Measurements from ENCODE around the gene KLK1. TPM values are rescaled to one million over a fixed set of nuclear protein-coding genes. Genes with fewer than 3 reads are reported as not detected.

The KLK1 gene
- not detected for total RNA-seq

- DNase-seq = no peak
These were observed at the start of gene KLK1 for GRCh38 chr19:50823389-50824042. TSS of gene KLK1 (minus strand) at chr19:50823787. CDS start at chr19:50823748, 39 bp downstream.

- DNase-seq = no peak
These were observed 49.5 kb upstream of the KLK1 start, which contains the start of gene KLK2 for GRCh38 chr19:50873056-50873455. TSS of gene KLK2 (plus strand) at chr19:50873439. CDS start at chr19:50873474, 35 bp downstream.

DNA sequence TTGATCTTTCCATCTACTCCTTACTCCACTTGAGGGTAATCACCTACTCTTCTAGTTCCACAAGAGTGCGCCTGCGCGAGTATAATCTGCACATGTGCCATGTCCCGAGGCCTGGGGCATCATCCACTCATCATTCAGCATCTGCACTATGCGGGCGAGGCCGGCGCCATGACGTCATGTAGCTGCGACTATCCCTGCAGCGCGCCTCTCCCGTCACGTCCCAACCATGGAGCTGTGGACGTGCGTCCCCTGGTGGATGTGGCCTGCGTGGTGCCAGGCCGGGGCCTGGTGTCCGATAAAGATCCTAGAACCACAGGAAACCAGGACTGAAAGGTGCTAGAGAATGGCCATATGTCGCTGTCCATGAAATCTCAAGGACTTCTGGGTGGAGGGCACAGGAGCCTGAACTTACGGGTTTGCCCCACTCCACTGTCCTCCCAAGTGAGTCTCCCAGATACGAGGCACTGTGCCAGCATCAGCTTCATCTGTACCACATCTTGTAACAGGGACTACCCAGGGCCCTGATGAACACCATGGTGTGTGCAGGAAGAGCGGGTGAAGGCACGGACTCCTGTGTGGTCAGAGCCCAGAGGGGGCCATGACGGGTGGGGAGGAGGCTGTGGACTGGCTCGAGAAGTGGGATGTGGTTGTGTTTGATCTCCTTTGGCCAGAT lies 47.0 kb upstream of the KLK1 start:
- DNase-seq = no peak

DNA sequence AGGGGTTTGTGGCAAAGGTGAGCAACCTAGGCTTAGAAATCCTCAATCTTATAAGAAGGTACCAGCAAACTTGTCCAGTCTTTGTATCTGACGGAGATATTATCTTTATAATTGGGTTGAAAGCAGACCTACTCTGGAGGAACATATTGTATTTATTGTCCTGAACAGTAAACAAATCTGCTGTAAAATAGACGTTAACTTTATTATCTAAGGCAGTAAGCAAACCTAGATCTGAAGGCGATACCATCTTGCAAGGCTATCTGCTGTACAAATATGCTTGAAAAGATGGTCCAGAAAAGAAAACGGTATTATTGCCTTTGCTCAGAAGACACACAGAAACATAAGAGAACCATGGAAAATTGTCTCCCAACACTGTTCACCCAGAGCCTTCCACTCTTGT lies 45.9 kb upstream of the KLK1 start:
- no peak for DNase-seq

GRCh38 chr19:50861496-50862286 lies 38.1 kb upstream of the KLK1 start:
- DNase-seq = no peak

DNA sequence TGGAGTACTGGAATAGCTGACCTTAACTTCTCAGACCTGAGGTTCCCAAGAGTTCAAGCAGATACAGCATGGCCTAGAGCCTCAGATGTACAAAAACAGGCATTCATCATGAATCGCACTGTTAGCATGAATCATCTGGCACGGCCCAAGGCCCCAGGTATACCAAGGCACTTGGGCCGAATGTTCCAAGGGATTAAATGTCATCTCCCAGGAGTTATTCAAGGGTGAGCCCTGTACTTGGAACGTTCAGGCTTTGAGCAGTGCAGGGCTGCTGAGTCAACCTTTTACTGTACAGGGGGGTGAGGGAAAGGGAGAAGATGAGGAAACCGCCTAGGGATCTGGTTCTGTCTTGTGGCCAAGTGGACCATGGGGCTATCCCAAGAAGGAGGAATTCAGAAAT lies 37.4 kb upstream of the KLK1 start:
- DNase-seq = no peak

DNA sequence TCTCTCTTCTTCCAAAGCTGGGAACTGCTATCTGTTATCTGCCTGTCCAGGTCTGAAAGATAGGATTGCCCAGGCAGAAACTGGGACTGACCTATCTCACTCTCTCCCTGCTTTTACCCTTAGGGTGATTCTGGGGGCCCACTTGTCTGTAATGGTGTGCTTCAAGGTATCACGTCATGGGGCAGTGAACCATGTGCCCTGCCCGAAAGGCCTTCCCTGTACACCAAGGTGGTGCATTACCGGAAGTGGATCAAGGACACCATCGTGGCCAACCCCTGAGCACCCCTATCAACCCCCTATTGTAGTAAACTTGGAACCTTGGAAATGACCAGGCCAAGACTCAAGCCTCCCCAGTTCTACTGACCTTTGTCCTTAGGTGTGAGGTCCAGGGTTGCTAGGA lies 36.3 kb upstream of the KLK1 start:
- no peak for DNase-seq

DNA sequence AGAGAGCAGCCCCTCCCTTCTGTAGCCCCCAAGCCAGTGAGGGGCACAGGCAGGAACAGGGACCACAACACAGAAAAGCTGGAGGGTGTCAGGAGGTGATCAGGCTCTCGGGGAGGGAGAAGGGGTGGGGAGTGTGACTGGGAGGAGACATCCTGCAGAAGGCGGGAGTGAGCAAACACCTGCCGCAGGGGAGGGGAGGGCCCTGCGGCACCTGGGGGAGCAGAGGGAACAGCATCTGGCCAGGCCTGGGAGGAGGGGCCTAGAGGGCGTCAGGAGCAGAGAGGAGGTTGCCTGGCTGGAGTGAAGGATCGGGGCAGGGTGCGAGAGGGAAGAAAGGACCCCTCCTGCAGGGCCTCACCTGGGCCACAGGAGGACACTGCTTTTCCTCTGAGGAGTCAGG lies 35.3 kb upstream of the KLK1 start:
- DNase-seq = no peak

DNA sequence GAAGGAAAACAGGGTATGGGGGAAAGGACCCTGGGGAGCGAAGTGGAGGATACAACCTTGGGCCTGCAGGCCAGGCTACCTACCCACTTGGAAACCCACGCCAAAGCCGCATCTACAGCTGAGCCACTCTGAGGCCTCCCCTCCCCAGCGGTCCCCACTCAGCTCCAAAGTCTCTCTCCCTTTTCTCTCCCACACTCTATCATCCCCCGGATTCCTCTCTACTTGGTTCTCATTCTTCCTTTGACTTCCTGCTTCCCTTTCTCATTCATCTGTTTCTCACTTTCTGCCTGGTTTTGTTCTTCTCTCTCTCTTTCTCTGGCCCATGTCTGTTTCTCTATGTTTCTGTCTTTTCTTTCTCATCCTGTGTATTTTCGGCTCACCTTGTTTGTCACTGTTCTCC lies 33.8 kb upstream of the KLK1 start:
- no peak for DNase-seq

GRCh38 chr19:50854636-50855410 lies 31.2 kb upstream of the KLK1 start, which contains the start of gene KLK3:
TSS of gene KLK3 (plus strand) at chr19:50854915. CDS start at chr19:50854956, 41 bp downstream.
- DNase-seq = no peak

- no peak for DNase-seq
These were observed 28.0 kb upstream of the KLK1 start for GRCh38 chr19:50851620-50852019.

GRCh38 chr19:50850738-50851137 lies 27.2 kb upstream of the KLK1 start:
- no peak for DNase-seq

GRCh38 chr19:50844296-50844935 lies 20.8 kb upstream of the KLK1 start:
- no peak for DNase-seq

DNA sequence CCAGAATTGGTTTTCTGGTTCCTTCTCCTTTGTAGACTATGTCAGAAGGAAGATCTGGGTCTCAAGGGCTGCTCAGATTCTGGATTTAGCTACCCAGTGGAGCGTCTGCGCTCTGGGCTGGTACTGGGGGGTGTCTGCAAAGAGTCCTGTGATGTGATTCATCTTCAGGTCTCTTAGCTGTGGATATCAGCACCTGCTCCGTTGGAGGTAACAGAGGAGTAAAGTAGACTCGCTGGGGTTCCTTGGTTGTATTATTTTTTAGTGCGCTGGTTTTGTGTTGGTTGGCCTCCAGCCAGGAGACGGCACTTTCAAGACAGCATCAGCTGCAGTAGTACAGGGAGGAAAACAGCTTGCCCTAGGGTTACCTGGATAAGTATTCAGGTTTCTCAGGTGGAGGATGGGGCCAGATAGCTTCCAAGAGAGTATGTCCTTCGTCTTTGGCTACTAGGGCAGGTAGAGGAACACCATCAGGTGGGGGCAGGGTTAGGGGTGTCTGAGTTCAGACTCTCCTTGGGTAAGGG lies 20.2 kb upstream of the KLK1 start:
- no peak for DNase-seq

DNA sequence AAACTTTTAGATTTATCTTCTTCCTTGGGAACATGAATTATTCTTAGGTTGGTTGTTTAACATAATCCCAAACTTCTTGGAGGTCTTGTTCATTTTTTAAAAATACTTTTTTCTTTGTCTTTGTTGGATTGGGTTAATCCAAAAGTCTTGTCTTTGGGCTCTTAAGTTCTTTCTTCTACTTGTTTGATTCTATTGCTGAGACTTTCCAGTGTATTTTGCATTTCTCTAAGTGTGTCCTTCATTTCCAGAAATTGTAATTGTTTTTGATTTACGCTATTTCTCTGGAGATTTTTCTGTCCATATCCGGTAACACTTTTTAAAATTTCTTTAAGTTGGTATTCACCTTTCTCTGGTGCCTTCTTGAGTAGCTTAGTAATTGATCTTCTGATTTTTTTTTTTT lies 19.6 kb upstream of the KLK1 start:
- no peak for DNase-seq

- DNase-seq = no peak
These were observed 18.5 kb upstream of the KLK1 start for GRCh38 chr19:50842130-50842529.

DNA sequence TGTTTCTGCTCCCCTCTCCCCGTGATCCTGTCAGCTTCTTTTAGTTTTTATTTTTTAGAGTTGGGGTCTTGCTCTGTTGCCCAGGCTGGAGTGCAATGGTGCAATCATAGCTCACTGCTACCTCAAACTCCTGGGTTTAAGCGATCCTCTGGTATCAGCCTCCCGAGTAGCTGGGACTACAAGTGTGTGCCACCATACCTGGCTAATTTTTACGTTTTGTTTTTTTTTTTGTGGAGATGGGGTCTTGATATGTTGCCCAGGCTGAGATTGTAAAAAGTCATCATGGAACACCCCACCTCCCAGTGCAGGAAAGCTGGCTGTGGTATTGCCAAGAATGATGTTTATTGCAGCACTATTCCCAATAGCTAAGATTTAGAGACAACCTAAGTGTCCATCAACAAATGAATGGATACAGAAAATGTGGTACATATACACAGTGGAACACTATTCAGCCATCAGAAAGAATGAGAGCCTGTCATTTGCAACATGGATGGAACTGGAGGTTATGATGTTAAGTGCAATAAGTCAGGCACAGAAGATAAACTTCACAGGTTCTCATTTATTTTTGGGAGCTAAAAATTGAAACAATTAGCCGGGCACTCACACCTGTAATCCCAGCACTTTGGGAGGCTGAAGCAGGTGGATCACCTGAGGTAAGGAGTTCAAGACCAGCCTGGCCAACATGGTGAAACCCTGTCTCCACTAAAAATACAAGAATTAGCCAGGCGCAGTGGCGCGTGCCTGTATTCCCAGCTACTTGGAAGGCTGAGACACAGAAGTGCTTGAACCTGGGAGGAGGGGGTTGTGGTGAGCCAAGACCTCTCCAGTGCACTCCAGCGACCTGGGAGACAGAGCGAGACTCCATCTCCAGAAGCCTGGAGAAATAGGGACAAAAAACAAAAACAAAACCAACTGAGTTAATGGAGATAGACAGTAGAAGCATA lies 16.4 kb upstream of the KLK1 start:
- DNase-seq = no peak

DNA sequence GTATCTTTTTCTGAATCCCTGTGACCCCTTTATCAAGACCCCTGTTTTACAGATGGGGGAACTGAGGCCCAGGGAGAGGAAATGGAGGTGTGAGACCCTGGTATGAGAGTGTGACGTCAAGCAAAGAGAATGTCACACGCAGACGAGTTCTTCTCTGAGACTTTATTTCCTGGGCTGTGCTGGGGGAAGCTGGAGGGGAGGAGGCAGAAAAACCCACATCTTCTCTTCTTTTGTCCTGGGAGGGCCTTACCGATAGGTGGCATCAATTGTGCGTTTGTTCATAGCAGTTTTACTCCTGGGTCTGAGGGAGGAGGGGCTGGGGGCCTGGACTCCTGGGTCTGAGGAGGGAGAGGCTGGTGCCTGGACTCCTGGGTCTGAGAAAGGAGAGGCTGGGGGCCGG lies 14.7 kb upstream of the KLK1 start:
- DNase-seq = no peak

- DNase-seq = no peak
These were observed 13.7 kb upstream of the KLK1 start for GRCh38 chr19:50837300-50837699.

GRCh38 chr19:50836543-50837195 lies 13.1 kb upstream of the KLK1 start:
- DNase-seq = no peak
